Neuronal stem cell (in vitro differentiated cells): Measurements from ENCODE around the gene FMNL1.

ENCODE experiments used
- DNase-seq: peaks from one replicate; pipeline ENCODE4 v3.0.0-alpha.2; 2013; ENCODE audit warnings: low spot score
- H2AFZ ChIP-seq: one replicate; pipeline ENCODE4 v1.6.1; 2013; ENCODE audit warnings: mild to moderate bottlenecking, low read length, inconsistent platforms
- H2AK5ac ChIP-seq: 2 replicates; pipeline ENCODE4 v1.6.1; 2013; ENCODE audit warnings: low read depth, mild to moderate bottlenecking, inconsistent platforms, low read length, moderate library complexity, mixed read lengths
- H2BK120ac ChIP-seq: 2 replicates; pipeline ENCODE4 v1.6.1; 2013; ENCODE audit warnings: low read depth, mild to moderate bottlenecking, inconsistent platforms, low read length, moderate library complexity, mixed read lengths
- H2BK12ac ChIP-seq: one replicate; pipeline ENCODE4 v1.6.1; 2013; ENCODE audit warnings: low read length, inconsistent platforms
- H2BK15ac ChIP-seq: 2 replicates; pipeline ENCODE4 v1.6.1; 2013; ENCODE audit warnings: mild to moderate bottlenecking, low read length, inconsistent platforms, mixed read lengths
- H2BK5ac ChIP-seq: one replicate; pipeline ENCODE4 v1.6.1; 2013; ENCODE audit warnings: inconsistent platforms, mild to moderate bottlenecking, low read length, moderate library complexity
- H3K14ac ChIP-seq: one replicate; pipeline ENCODE4 v1.6.1; 2013; ENCODE audit warnings: low read length, inconsistent platforms
- H3K18ac ChIP-seq: 2 replicates; pipeline ENCODE4 v1.6.1; 2013; ENCODE audit warnings: low read length, inconsistent platforms
- H3K23ac ChIP-seq: 2 replicates; pipeline ENCODE4 v1.6.1; 2013; ENCODE audit warnings: low read depth, mild to moderate bottlenecking, mixed read lengths, low read length, inconsistent platforms; ENCODE audit not compliant: poor library complexity
- H3K27ac ChIP-seq: replicated peaks from 3 replicates; pipeline ENCODE4 v1.5.1; 2013; ENCODE audit warnings: low read length, inconsistent platforms
- H3K27me3 ChIP-seq, 3 experiments: 2 replicates each; pipeline ENCODE4 v1.6.1; 2013; ENCODE audit warnings: low read length in 3 of 3, mild to moderate bottlenecking in 2 of 3, inconsistent platforms in 1 of 3, low read depth in 1 of 3, mixed read lengths in 1 of 3, moderate library complexity in 1 of 3; ENCODE audit not compliant: control insufficient read depth in 3 of 3, insufficient read depth in 3 of 3
- H3K36me3 ChIP-seq, 2 donors: replicated peaks in 1 of 2; 2 replicates each; pipeline ENCODE4 v1.6.1; 2013; ENCODE audit warnings: low read length in 2 of 2; ENCODE audit not compliant: control insufficient read depth in 2 of 2, insufficient read depth in 2 of 2
- H3K4ac ChIP-seq: 2 replicates; pipeline ENCODE4 v1.6.1; 2013; ENCODE audit warnings: inconsistent platforms, mild to moderate bottlenecking, low read length, moderate library complexity
- H3K4me1 ChIP-seq, 2 donors: 1 replicate in 1 of 2; 2 replicates in 1 of 2; pipeline ENCODE4 v1.6.1; 2013; ENCODE audit warnings: low read length in 2 of 2, low read depth in 1 of 2; ENCODE audit not compliant: control insufficient read depth in 2 of 2, insufficient read depth in 1 of 2
- H3K4me2 ChIP-seq: one replicate; pipeline ENCODE4 v1.6.1; 2013; ENCODE audit warnings: mild to moderate bottlenecking, low read length, inconsistent platforms; ENCODE audit not compliant: insufficient read depth, poor library complexity, severe bottlenecking
- H3K4me3 ChIP-seq, 2 donors: 2 replicates each; pipeline ENCODE4 v1.5.1; 2013; ENCODE audit warnings: low read length in 2 of 2, mild to moderate bottlenecking in 2 of 2, inconsistent platforms in 1 of 2, moderate library complexity in 1 of 2
- H3K79me1 ChIP-seq: one replicate; pipeline ENCODE4 v1.6.1; 2013; ENCODE audit warnings: low read depth, mild to moderate bottlenecking, inconsistent platforms, low read length, moderate library complexity
- H3K9ac ChIP-seq: one replicate; pipeline ENCODE4 v1.6.1; 2013; ENCODE audit warnings: mild to moderate bottlenecking, low read depth, low read length, inconsistent platforms; ENCODE audit not compliant: poor library complexity
- H3K9me3 ChIP-seq, 2 donors: replicated peaks in 1 of 2; 2 replicates each; pipeline versions ENCODE3 to v1.6.1; 2013; ENCODE audit warnings: low read length in 2 of 2, mild to moderate bottlenecking in 2 of 2, inconsistent platforms in 1 of 2, low read depth in 1 of 2, mixed read lengths in 1 of 2, moderate library complexity in 1 of 2; ENCODE audit not compliant: control insufficient read depth in 2 of 2, insufficient read depth in 1 of 2
- H4K8ac ChIP-seq: one replicate; pipeline ENCODE4 v1.6.1; 2013; ENCODE audit warnings: low read depth, mild to moderate bottlenecking, inconsistent platforms, low read length, moderate library complexity
- H4K91ac ChIP-seq: one replicate; pipeline ENCODE4 v1.6.1; 2013; ENCODE audit warnings: low read length, low read depth, mild to moderate bottlenecking, inconsistent platforms; ENCODE audit not compliant: poor library complexity
- WGBS, 2 donors: extraction: QIAGEN DNeasy Blood & Tissue Kit; methylation state at CpG; one replicate each; pipeline ENCODE4 v1.1.7; 2013; ENCODE audit warnings: missing lambda C conversion rate in 2 of 2, mixed read lengths in 1 of 2; ENCODE audit not compliant: insufficient read length in 2 of 2, insufficient replicate concordance in 1 of 2; ENCODE audit errors: extremely low coverage in 2 of 2; 5-methylcytosine and 5-hydroxymethylcytosine counted together

Gene FMNL1

GRCh38 chr17:45189009-45189408 is 32.7 kb upstream of the FMNL1 start:
- no peak overlapping the region for H2BK5ac ChIP-seq
- H3K27me3 ChIP-seq: peaks cover 0 to 3% (median 0%) of the 10 kb centered on the region in 3 experiments
- H2AFZ ChIP-seq: no peak overlapping the region
- no peak overlapping the region for H2BK15ac ChIP-seq
- no peak overlapping the region for H4K8ac ChIP-seq
- no peak overlapping the region for H2AK5ac ChIP-seq
- H3K4me2 ChIP-seq: no peak overlapping the region
- no peak overlapping the region for H3K14ac ChIP-seq
- H3K36me3 ChIP-seq: no peaks in the 10 kb centered on the region
- H3K9ac ChIP-seq: no peak overlapping the region
- H2BK120ac ChIP-seq: no peak overlapping the region
- H3K9me3 ChIP-seq: peaks cover 0 to 6% of the 10 kb centered on the region in 2 donors
- H3K27ac ChIP-seq: no peak overlapping the region
- no peak for DNase-seq
- H3K79me1 ChIP-seq: no peaks in the 10 kb centered on the region
- no peak overlapping the region for H3K23ac ChIP-seq
- H4K91ac ChIP-seq: no peak overlapping the region
- no CpG with 5 or more reads among the region's 2 CpGs for WGBS, 2 donors
- H3K4me1 ChIP-seq: no peaks in the 10 kb centered on the region
- no peak overlapping the region for H3K4ac ChIP-seq
- H3K4me3 ChIP-seq: no peak overlapping the region
- no peak overlapping the region for H3K18ac ChIP-seq
- H2BK12ac ChIP-seq: no peak overlapping the region

DNA sequence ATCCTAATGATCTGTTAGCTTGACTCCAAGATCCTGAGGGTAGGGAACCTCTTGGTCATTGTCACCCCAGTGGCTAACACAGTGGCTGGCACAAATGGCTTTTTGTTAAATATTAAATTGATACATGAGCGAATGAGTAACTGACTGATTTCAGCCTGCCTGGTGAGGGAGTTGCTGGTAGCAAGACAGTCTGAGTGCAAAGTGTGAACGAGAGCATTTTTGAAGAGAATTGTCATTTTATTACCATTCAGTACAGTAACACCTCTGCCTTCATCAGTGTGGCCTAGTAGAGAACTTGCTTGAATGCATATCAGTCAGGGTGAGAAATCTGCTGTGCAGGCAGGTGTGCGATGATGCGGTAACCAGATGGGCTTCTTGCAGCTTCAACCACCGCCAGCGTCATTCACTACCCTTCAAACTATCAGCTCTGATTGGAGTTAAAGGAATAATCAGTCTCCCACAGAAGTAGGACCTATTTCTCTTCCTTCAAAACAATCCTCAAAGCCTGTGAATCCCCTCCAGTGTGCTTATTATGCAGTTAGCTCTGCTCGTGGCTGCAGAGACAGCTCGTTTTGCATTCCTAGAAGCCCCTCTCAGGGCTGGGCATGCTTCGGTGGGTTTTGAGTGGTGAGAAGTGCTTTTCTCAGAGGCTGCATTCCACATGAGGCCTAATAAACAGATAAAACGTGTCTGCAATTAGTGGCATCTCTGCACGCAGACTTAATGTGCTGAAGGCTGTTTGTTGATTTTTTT is 31.0 kb upstream of the FMNL1 start:
- Histone ChIP-seq H3K36me3 (no peaks in the 10 kb centered on the region), H2BK15ac (no peak overlapping the region), H4K8ac (no peak overlapping the region), H4K91ac (no peak overlapping the region), H3K18ac (no peak overlapping the region), H2BK5ac (no peak overlapping the region), H3K9ac (no peak overlapping the region), H3K27ac (no peak overlapping the region), H2AFZ (no peak overlapping the region), H3K9me3 (peaks cover 0 to 6% of the 10 kb centered on the region in 2 donors), H3K4me1 (no peaks in the 10 kb centered on the region), H3K4me3 (no peak overlapping the region), H3K4ac (no peak overlapping the region), H3K23ac (no peak overlapping the region), H3K79me1 (no peaks in the 10 kb centered on the region), H3K27me3 (peaks cover 0 to 3% (median 0%) of the 10 kb centered on the region in 3 experiments), H2AK5ac (no peak overlapping the region), H2BK120ac (no peak overlapping the region), H3K14ac (no peak overlapping the region), H2BK12ac (no peak overlapping the region), H3K4me2 (no peak overlapping the region)
- no CpG with 5 or more reads among the region's 11 CpGs for WGBS, 2 donors
- DNase-seq: no peak

GRCh38 chr17:45195424-45195823 is 26.3 kb upstream of the FMNL1 start:
- Histone ChIP-seq H2BK120ac (no peak overlapping the region), H2BK15ac (no peak overlapping the region), H2AK5ac (no peak overlapping the region), H3K4ac (no peak overlapping the region), H3K36me3 (no peaks in the 10 kb centered on the region), H3K23ac (no peak overlapping the region), H4K8ac (no peak overlapping the region), H3K4me3 (no peak overlapping the region), H3K79me1 (no peaks in the 10 kb centered on the region), H3K14ac (no peak overlapping the region), H3K4me2 (no peak overlapping the region), H2BK12ac (no peak overlapping the region), H2AFZ (no peak overlapping the region), H4K91ac (no peak overlapping the region), H3K9me3 (peaks cover 0 to 4% of the 10 kb centered on the region in 2 donors), H2BK5ac (no peak overlapping the region), H3K27me3 (no peaks in the 10 kb centered on the region), H3K9ac (no peak overlapping the region), H3K4me1 (peaks cover 6 to 10% of the 10 kb centered on the region in 2 donors), H3K18ac (no peak overlapping the region), H3K27ac (no peak overlapping the region)
- no peak for DNase-seq

- Histone ChIP-seq H2BK120ac (no peak overlapping the region), H3K9me3 (peaks cover 0 to 1% of the 10 kb centered on the region in 2 donors), H2BK12ac (no peak overlapping the region), H3K36me3 (no peaks in the 10 kb centered on the region), H3K9ac (no peak overlapping the region), H3K4me3 (no peak overlapping the region), H2AK5ac (no peak overlapping the region), H3K18ac (no peak overlapping the region), H2AFZ (peak overlapping the region; percentile 82), H3K79me1 (no peaks in the 10 kb centered on the region), H3K27me3 (no peaks in the 10 kb centered on the region), H3K23ac (no peak overlapping the region), H4K8ac (no peak overlapping the region), H3K4me2 (no peak overlapping the region), H4K91ac (no peak overlapping the region), H3K4me1 (peaks cover 6 to 13% of the 10 kb centered on the region in 2 donors), H2BK15ac (no peak overlapping the region), H3K27ac (peak overlapping the region; percentile 83), H2BK5ac (no peak overlapping the region), H3K14ac (no peak overlapping the region), H3K4ac (no peak overlapping the region)
- no peak for DNase-seq
- no CpG with 5 or more reads among the region's 6 CpGs for whole genome bisulfite sequencing, 2 donors
These were observed 24.6 kb upstream of the FMNL1 start for GRCh38 chr17:45197108-45197507.
